ENCODE data around the gene GBP6.
"Not testable (repeated sequence)": the region's sequence is repeated elsewhere in the genome, so short reads cannot be mapped to it uniquely, and the experiment has no call there.

The GBP6 gene

DNA sequence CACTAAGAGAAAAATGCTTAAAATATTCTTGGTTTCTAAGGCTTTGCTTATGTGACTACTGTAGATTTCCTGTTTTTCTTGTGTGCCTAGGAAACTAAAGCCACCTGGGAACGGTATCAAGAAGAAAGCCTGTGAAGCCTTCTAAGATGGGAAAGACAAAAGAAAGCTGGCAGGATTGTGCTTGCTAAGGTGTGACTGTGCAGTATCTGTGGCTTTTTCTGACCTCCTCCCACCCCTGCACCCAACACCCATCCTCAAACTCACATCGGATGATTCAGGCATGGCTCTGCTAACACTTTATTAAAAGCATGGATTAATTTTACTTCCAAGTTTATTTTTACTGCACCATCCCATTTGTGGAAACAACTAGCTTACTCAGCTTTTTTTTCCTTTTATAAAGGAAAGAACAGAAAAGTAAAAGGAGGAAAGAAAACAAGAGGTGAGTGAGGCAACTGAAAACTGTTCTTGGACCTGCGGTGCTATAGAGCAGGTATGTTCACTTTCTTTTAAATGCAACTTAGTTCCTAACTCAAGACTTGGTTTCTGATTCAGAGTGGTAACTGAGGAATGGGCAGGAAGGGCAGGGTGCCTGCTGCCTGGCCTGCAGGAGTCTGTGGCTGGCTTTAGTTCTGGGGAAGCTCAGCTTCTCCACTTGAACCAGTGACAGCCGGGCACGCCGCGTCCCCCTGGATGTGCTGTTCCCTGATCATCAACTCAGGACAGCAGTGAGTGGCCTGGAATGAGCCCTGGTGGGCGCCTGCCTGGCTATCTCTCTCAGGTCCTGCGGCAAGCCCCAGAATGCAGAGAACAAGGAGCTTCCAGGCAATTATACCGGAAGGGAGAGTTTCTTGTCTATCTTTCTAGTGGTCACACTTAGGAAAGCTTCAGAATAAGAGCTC, at the start of gene GBP6:
GBP6 (plus strand) TSS at position 422 of the 899 bp plus-strand sequence. CDS start 4,493 bp downstream, outside the sequence.
- no peak for DNase-seq

GRCh38 chr1:89322402-89322801, 41.5 kb upstream of the GBP6 start:
- no peak for DNase-seq

- no peak for DNase-seq
Observed at GRCh38 chr1:89331890-89332289, 32.0 kb upstream of the GBP6 start.

GRCh38 chr1:89332461-89332860, 31.4 kb upstream of the GBP6 start:
- no peak for DNase-seq

DNA sequence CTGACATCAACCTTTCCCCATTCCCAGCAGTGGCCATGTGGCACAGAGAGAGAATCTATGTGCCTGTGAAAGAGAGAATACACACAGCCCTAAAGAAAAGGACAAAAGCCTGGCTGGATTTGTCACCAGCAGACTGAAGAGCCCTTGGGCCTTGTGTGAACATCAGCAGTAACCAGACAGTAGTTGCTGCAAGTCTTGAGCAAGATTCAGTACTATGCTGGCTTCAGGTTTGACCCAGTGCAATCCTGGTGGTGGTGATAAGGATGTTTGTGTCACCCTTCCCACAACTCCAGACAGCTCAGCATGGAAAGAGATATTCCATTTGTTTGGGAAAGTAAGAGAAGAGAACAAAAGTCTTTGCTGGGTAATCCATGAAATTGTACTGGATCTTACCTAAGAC, 28.4 kb upstream of the GBP6 start:
- DNase-seq = no peak

- DNase-seq = no peak
Observed at GRCh38 chr1:89337903-89338302, 26.0 kb upstream of the GBP6 start.

DNA sequence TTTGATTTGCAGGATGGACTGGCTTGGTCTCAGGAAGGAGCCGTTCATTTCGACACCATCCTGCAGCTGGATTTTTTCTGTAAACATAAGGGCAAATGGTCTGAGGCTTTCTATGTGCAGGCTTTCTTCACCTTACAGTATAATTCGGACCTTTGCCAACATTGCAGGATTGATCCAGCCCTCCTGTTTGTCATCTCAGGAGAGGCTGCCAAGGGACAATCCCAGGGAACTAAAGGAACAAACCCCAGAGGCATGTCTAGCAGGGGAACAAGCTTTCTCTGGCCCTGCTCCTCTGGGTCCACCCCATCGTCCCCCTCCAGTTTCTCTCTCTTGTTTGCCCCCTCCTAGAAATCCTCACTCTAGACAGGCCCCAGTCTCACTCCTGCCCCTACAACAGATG, 24.8 kb upstream of the GBP6 start:
- no peak for DNase-seq

DNA sequence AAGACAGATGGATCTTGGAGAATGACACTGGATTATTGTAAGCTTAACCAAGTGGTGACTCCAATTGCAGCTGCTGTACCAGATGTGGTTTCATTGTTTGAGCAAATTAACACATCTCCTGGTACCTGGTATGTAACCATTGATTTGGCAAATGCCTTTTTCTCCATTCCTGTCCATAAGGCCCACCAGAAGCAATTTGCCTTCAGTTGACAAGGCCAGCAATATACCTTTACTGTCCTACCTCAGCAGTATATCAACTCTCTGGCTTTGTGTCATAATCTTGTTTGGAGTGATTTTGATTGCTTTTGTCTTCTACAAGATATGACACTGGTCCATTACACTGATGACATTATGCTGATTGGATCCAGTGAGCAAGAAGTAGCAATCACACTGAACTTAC, 18.4 kb upstream of the GBP6 start:
- DNase-seq = not testable (repeated sequence)

- no peak for DNase-seq
Observed at GRCh38 chr1:89347296-89347695, 16.6 kb upstream of the GBP6 start.

- DNase-seq = no peak
Observed at GRCh38 chr1:89350298-89350697, 13.6 kb upstream of the GBP6 start.

- no peak for DNase-seq
Observed at GRCh38 chr1:89351597-89352311, 12.1 kb upstream of the GBP6 start.

DNA sequence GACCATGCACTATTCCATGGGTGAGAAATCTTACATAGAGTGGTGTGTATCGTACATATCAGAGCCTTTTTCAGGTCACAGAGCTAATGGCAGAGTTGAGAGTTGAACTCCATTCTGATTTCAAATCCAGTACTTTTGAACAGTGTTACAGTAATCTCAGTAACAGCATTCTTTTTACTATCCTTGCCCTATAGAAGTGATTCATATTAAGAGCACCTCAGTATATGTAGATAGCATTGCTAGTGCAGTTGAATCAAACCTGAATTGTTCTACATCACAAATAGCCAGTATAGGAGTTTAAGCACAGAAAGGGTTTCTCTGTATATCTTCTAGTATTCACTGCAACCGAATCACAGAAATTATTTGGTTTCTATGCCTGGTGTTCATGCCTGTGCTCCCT, 11.4 kb upstream of the GBP6 start:
- DNase-seq = no peak

- DNase-seq = no peak
Observed at GRCh38 chr1:89354205-89354604, 9.7 kb upstream of the GBP6 start.

GRCh38 chr1:89355056-89355455, 8.8 kb upstream of the GBP6 start:
- DNase-seq = no peak

DNA sequence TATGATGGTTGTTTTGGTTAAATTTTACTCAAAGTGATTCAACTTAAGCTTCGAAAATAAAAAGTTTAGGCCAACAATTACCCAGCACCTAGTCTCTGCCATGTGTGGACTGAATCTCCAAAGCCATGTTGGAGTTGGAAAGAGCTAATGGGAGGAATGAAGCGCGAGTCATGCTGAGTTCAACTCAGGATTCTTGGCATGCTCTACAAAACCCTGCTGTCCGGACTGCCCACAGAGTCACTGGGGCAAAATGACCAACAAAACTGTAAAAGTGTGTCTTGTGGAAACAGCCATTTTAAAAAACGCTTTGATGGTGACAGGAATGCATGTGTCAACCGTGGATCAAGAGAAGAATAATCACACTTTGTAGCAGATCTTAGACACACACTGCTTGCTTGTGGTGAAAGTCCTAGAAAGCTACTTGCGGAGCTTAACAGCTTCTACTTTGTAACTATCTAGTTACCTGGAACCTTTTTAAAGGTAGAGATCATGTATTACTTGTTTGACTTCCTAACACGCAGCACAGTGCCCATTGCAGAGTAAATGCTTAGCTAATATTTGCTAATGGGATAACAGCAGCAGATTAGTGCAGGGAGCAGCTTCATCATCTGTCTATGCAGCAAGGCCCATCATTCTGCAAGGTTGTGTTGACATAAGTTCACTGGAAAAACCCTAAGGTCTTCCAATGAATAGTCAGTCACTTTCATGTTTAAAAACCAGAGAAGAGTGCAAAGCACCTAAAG, 7.0 kb upstream of the GBP6 start:
- no peak for DNase-seq

DNA sequence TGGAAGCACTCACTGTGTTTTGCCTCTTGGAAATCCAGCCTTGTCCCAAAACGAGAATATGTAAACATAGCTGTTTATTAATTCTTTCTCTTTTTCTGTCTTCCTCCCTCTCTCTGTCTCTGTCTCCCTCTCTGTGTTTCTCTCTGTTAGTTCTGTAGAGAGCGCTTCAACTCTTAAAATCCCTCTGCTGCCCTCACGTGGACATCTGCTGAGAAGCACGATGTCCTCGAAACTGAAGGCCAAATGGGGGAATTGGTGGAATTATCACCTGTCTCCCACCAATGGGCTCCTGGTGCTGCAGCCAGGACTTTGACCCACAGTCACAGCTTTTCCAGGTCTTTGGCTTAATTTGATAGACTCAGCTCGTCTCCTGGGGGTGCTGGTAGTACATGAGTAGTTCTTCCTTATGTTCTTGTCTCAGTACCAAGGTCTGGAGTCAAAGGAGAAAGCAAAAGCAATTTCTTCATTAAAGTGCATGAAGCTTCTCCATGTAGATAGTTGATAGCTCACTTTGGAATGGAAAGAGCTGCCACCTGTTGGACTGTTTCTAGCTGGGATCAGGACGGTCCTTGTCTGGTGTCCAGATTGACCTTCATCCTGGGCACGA, 5.5 kb upstream of the GBP6 start:
- peak; percentile 59 to 74 (median 68) for DNase-seq

GRCh38 chr1:89360716-89361115, 3.1 kb upstream of the GBP6 start:
- DNase-seq = no peak

GRCh38 chr1:89361681-89362080, 2.2 kb upstream of the GBP6 start:
- DNase-seq = no peak

GRCh38 chr1:89363196-89363595, 663 bp upstream of the GBP6 start:
- DNase-seq = no peak

DNA sequence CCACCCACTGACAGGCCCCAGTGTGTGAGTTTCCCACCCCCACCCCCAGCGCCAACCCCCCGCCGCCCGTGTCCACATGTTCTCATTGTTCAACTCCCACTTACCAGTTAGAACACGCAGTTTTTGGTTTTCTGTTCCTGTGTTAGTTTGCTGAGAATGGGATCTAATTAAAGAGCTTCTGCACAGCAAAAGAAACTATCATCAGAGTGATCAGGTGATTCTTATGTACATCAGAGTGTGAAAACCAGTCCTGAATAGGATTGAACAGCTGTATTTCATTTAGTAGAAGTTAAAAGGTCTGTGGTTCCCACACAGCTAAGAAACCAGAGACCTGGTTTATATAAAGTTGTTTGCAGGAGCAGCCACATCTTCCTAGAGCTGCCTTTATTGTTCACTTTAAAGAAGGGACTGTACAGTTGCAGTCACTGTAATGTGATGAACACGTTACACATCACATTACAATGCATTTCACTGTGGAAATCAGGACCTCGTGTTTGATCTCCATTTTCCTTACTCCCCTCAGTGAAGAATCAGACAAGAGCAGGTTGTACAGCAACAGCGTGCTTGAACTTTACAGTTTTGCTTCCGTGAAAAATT, 1.2 kb downstream of the GBP6 start:
- no peak for DNase-seq

DNA sequence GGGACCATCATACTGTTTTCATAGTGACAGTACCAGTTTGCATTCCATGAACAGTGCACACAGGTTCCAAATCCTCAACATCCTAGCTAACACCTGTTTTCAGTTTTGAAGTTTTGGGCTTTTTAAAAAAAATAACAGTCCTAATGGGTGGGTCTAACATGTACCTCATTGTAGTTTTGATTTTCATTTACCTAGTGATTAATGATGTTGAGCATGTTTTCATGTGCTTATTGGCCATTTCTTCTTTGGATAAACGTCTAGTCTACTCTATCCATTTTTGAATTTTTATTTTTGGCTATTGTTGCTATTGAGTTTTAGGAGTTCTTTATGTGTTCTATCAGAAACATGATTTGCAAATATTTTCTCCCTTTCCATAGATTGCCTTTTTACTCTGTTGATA, 3.4 kb downstream of the GBP6 start:
- no peak for DNase-seq

GRCh38 chr1:89369331-89369730, 5.5 kb downstream of the GBP6 start:
- no peak for DNase-seq

DNA sequence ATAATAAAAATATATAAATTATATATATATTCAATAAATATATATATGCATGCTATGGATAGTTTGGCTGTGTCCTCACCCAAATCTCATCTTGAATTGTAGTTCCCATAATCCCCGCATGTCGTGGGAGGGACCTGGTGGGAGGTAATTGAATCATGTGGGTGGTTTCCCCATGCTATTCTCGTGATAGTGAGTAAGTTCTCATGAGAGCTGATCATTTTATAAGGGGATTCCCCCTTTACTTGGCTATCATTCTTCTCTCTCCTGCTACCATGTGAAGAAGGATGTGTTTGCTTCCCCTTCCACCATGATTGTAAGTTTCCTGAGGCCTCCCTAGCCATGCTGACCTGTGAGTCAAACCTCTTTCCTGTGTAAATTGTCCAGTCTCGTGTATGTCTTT, 10.0 kb downstream of the GBP6 start:
- not testable (repeated sequence) for DNase-seq
